GM18511 (cell line): Measurements from ENCODE around the gene UQCC3.
A peak's percentile ranks its signal among the peaks of the same experiment; 100 is the strongest.
"Not testable (repeated sequence)": the region's sequence is repeated elsewhere in the genome, so short reads cannot be mapped to it uniquely, and the experiment has no call there.

Experiments
- ATAC-seq: cut with Tn5 transposase; IDR thresholded peaks from one replicate; pipeline ENCODE4 v1.9.1; 2021; ENCODE audit warnings: mild to moderate bottlenecking, moderate library complexity; ENCODE audit not compliant: unreplicated experiment

The UQCC3 gene

GRCh38 chr11:62665599-62666258, 5.7 kb upstream of the UQCC3 start:
- peak; percentile 23 for ATAC-seq

- no peak for ATAC-seq
These were observed 5.1 kb upstream of the UQCC3 start for GRCh38 chr11:62666259-62666926.

- ATAC-seq, result no peak
These were observed 4.0 kb upstream of the UQCC3 start for GRCh38 chr11:62667460-62667859.

- ATAC-seq, result no peak
These were observed 1.9 kb upstream of the UQCC3 start for GRCh38 chr11:62669420-62670161.

GRCh38 chr11:62671236-62671607, 251 bp upstream of the UQCC3 start:
- peak; percentile 17 for ATAC-seq

- no peak for ATAC-seq
These were observed 1.7 kb downstream of the UQCC3 start for GRCh38 chr11:62673196-62673525.

GRCh38 chr11:62675415-62675814, 3.9 kb downstream of the UQCC3 start:
- ATAC-seq, result not testable (repeated sequence)

GRCh38 chr11:62676698-62677097, 5.2 kb downstream of the UQCC3 start:
- ATAC-seq, result no peak

GRCh38 chr11:62677156-62677555, 5.7 kb downstream of the UQCC3 start:
- ATAC-seq, result no peak

- ATAC-seq, result no peak
These were observed 6.2 kb downstream of the UQCC3 start for GRCh38 chr11:62677714-62678113.

- peak; percentile 7 for ATAC-seq
These were observed 6.9 kb downstream of the UQCC3 start for GRCh38 chr11:62678433-62678769.

- ATAC-seq, result peak; percentile 83
These were observed 7.6 kb downstream of the UQCC3 start, which contains the start of gene UBXN1 for GRCh38 chr11:62678770-62679696. Gene UBXN1 (minus strand): TSS chr11:62679073. CDS start chr11:62678923, 150 bp downstream.

GRCh38 chr11:62680825-62681240, 9.4 kb downstream of the UQCC3 start:
- ATAC-seq, result peak; percentile 50

GRCh38 chr11:62682518-62682917, 11.0 kb downstream of the UQCC3 start:
- ATAC-seq, result no peak

- ATAC-seq, result no peak
These were observed 16.3 kb downstream of the UQCC3 start for GRCh38 chr11:62687508-62688396.

GRCh38 chr11:62688491-62688890, 17.0 kb downstream of the UQCC3 start:
- no peak for ATAC-seq

GRCh38 chr11:62689421-62690183, 18.1 kb downstream of the UQCC3 start, which contains the start of gene LRRN4CL:
Gene LRRN4CL (minus strand): TSS chr11:62689530. CDS start chr11:62688508, 1,022 bp downstream.
- no peak for ATAC-seq

- ATAC-seq, result not testable (repeated sequence)
These were observed 22.2 kb downstream of the UQCC3 start for GRCh38 chr11:62693624-62694023.
